Measurements from ENCODE around the gene SKOR1. TPM values are rescaled to one million over a fixed set of nuclear protein-coding genes. Genes with fewer than 3 reads are reported as not detected.

The SKOR1 gene
- total RNA-seq, 1 donor = not detected

DNA sequence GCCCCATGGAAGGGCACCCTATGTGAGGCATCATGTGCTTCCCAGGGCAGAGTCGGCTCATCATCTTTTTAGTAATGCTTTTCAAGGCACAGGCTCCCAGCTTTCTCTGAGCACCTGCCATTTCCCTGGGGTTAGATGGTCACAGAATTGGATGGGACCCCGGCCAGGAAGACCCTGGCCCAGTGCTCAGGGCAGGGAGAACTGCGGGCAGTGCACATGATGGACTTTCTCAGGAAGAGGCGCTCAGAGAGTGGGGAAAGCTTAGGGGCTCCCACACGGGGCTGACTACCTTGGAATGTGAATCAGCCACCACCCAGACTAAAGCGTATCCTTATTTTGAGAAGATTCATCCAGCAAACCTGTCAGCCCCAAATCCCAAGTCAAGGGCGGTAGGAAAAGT lies 16.5 kb upstream of the SKOR1 start:
- TF ChIP-seq, protein P1, sequence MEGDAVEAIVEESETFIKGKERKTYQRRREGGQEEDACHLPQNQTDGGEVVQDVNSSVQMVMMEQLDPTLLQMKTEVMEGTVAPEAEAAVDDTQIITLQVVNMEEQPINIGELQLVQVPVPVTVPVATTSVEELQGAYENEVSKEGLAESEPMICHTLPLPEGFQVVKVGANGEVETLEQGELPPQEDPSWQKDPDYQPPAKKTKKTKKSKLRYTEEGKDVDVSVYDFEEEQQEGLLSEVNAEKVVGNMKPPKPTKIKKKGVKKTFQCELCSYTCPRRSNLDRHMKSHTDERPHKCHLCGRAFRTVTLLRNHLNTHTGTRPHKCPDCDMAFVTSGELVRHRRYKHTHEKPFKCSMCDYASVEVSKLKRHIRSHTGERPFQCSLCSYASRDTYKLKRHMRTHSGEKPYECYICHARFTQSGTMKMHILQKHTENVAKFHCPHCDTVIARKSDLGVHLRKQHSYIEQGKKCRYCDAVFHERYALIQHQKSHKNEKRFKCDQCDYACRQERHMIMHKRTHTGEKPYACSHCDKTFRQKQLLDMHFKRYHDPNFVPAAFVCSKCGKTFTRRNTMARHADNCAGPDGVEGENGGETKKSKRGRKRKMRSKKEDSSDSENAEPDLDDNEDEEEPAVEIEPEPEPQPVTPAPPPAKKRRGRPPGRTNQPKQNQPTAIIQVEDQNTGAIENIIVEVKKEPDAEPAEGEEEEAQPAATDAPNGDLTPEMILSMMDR (IDR thresholded peaks at IDR 0.05; ENCODE audit: insufficient read depth, low read depth, low read length) = no peak
- no peak overlapping the region for H3K4me3 ChIP-seq (ENCODE audit: low read depth, low read length)
- no peak for DNase-seq (ENCODE audit: low read depth)

DNA sequence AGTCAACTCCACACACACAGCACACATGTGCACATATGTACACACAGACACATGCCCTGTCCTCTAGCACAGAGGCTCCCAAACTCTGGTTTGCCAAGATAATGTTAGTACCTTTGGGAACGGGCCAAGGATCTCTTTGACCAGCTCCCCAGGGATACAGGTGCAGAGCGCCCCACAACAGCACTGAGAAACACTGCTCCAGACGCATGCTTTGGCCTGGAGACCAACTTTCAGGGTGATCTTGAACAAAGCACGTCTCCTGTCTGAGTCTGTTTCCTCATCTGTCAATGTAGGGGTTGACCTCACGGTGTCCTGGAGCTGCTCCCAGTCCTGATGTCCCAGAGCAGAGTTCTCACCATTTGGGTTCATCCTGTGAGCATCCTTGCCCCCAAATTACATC lies 15.9 kb upstream of the SKOR1 start:
- no peak for DNase-seq (ENCODE audit: low read depth)
- no peak overlapping the region for H3K4me3 ChIP-seq (ENCODE audit: low read depth, low read length)
- TF ChIP-seq, protein P1 (IDR thresholded peaks at IDR 0.05; ENCODE audit: insufficient read depth, low read depth, low read length) = no peak

GRCh38 chr15:67809866-67810265 lies 15.4 kb upstream of the SKOR1 start:
- TF ChIP-seq, protein P1 (IDR thresholded peaks at IDR 0.05; ENCODE audit: insufficient read depth, low read depth, low read length) = no peak
- H3K4me3 ChIP-seq (ENCODE audit: low read depth, low read length) = no peak overlapping the region
- no peak for DNase-seq (ENCODE audit: low read depth)

GRCh38 chr15:67812241-67812644 lies 13.1 kb upstream of the SKOR1 start:
- no peak overlapping the region for H3K4me3 ChIP-seq (ENCODE audit: low read depth, low read length)
- TF ChIP-seq, protein P1 (IDR thresholded peaks at IDR 0.05; ENCODE audit: insufficient read depth, low read depth, low read length) = no peak
- DNase-seq (ENCODE audit: low read depth) = no peak

- TF ChIP-seq, protein P1 (IDR thresholded peaks at IDR 0.05; ENCODE audit: insufficient read depth, low read depth, low read length) = no peak
- DNase-seq (ENCODE audit: low read depth) = no peak
- no peak overlapping the region for H3K4me3 ChIP-seq (ENCODE audit: low read depth, low read length)
These were observed 12.1 kb upstream of the SKOR1 start for GRCh38 chr15:67813104-67813634.

- H3K4me3 ChIP-seq (ENCODE audit: low read depth, low read length) = no peak overlapping the region
- TF ChIP-seq, protein P1 (IDR thresholded peaks at IDR 0.05; ENCODE audit: insufficient read depth, low read depth, low read length) = no peak
- DNase-seq (ENCODE audit: low read depth) = no peak
These were observed 10.2 kb upstream of the SKOR1 start for GRCh38 chr15:67815036-67815592.

DNA sequence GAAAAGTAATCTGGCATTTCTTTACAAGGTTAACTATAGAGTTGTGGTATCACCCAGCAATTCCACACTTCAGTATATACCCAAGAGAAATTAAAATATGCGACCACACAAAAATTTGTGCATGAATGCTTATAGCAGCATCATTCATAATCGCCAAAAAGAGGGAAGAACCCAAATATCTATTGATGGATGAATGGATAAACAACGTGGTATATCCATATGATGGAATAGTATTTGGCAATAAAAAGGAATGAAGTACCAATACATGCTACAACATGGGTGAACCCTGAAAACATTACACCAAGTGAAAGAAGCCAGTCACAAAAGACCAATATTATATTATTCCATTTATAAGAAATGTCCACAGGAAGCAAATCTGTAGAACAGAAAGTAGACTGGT lies 8.6 kb upstream of the SKOR1 start:
- DNase-seq (ENCODE audit: low read depth) = no peak
- TF ChIP-seq, protein P1 (IDR thresholded peaks at IDR 0.05; ENCODE audit: insufficient read depth, low read depth, low read length) = no peak

More for the DNA sequence above, 8.6 kb upstream of the SKOR1 start:
- H3K4me3 ChIP-seq (ENCODE audit: low read depth, low read length) = no peak overlapping the region
